ENCODE results near the gene DDIT4. TPM values are rescaled to one million over a fixed set of nuclear protein-coding genes. Genes with fewer than 3 reads are reported as not detected.
"Not testable (repeated sequence)": the region's sequence is repeated elsewhere in the genome, so short reads cannot be mapped to it uniquely, and the experiment has no call there.

DDIT4 gene
- total and polyA plus RNA-seq, 7 experiments from 2014 or later: 25.4 to 335 (median 135) TPM

DNA sequence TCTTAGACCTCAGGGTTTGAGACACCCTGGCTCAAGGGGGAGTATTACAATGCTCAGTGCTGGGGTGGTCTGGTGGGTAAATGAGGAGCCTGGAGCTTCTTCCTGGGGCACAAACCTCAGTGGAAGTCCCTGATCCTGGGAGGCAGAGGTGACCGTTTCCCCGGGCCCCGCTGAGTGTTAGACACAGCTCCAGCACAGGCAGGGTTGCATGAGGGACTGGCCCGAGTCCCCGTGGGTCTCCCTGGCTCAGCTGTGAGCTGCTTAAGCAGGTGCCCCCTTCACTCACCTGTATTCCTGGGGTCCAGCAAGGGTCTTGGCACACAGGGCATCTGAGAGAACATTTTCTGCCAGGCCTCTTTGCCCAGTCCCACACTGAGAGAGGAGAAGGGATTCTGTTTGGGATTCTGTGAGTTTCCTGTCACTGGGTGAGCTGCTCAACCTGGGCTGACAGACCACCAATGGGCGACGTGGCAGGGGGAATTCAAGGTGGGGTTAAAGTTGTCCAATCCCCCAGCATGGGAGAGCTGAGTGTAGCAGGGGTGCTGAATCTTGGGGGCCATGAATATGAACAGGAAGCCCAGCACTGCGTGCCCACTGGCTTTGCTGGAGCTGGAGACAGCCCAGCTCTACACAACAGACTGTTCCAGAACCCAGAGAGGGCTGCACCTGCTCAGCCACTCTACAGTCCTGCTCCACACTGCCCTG, 29.9 kb downstream of the DDIT4 start:
- ATAC-seq: no peak
- Histone ChIP-seq H3K9me3 (ENCODE audit: control insufficient read depth in 2 of 3, low read length in 3 of 3) (no peaks in the 10 kb centered on the region), H3K27me3 (ENCODE audit: control insufficient read depth in 2 of 2, insufficient read depth in 2 of 2, low read length in 2 of 2) (no peaks in the 10 kb centered on the region), H3K27ac (ENCODE audit: low read depth, low read length) (no peak overlapping the region), H3K36me3 (ENCODE audit: control insufficient read depth in 2 of 3, insufficient read depth in 3 of 3, low read length in 3 of 3) (no peaks in the 10 kb centered on the region), H3K4me1 (ENCODE audit: control insufficient read depth in 2 of 2, insufficient read depth in 2 of 2, low read length in 2 of 2) (peaks cover 0 to 34% of the 10 kb centered on the region in 2 donors), H3K4me3 (ENCODE audit: low read length) (no peak overlapping the region)
- POLR2A ChIA-PET: interaction anchor here (0.6 to 10.6 kb wide), 11 partner anchors 10 to 36 kb away, joined by 3 to 172 read pairs (median 3); partner anchors contain the start of gene DDIT4
- Mint-ChIP-seq H3K9me3 (peaks cover 0 to 1% (median 0%) of the 10 kb centered on the region in 11 donors), H3K36me3 (peaks cover 0 to 2% (median 0%) of the 10 kb centered on the region in 5 donors), H3K4me1 (peaks cover 19 to 67% (median 55%) of the 10 kb centered on the region in 7 donors), H3K27me3 (no peaks in the 10 kb centered on the region), H3K27ac (peak overlapping the region; percentile 2 to 88 (median 75)), H3K4me3 (peak overlapping the region in 3 of 10 donors; percentile 6 to 12 (median 7))
- no peak for DNase-seq
- intact Hi-C loops (cut with micrococcal nuclease): no loop called here
- CTCF ChIA-PET: interaction anchor here (0.6 to 2.8 kb wide), 5 partner anchors 9 to 29 kb away, joined by 3 to 7 read pairs (median 3); no protein-coding TSS in a partner anchor

DNA sequence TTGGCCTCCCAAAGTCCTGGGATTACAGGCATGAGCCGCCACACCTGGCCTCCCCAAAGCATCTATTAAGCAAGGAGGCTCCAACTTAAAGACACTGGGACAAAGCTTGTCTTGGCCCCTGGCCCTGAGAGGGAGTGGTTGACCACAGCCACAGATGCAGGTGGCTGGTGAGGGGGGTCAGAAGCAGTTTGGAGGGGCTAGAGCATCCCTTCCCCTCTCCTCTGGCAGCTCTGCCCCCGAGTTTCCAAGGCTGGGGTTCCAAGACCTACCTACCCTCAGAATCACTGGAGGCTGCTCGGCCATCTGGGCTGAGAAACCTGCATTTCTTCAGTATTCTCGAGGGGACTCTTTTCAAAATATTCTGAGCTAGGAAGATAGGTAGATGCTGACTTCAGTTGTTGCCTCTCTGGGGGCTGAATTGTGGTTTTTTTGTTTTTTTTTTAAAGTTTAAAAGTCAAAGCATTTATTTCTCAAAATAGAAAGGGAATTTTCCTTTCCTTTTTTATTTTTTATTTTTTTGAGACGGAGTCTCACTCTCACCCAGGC, 32.6 kb downstream of the DDIT4 start:
- ATAC-seq: no peak
- Histone ChIP-seq H3K27me3 (ENCODE audit: control insufficient read depth in 2 of 2, insufficient read depth in 2 of 2, low read length in 2 of 2) (no peaks in the 10 kb centered on the region), H3K4me3 (ENCODE audit: low read length) (no peak overlapping the region), H3K36me3 (ENCODE audit: control insufficient read depth in 2 of 3, insufficient read depth in 3 of 3, low read length in 3 of 3) (no peaks in the 10 kb centered on the region), H3K9me3 (ENCODE audit: control insufficient read depth in 2 of 3, low read length in 3 of 3) (no peaks in the 10 kb centered on the region), H3K4me1 (ENCODE audit: control insufficient read depth in 2 of 2, insufficient read depth in 2 of 2, low read length in 2 of 2) (peaks cover 0 to 60% of the 10 kb centered on the region in 2 donors), H3K27ac (ENCODE audit: low read depth, low read length) (peak overlapping the region; percentile 40)
- Mint-ChIP-seq H3K4me1 (peaks cover 38 to 83% (median 72%) of the 10 kb centered on the region in 7 donors), H3K36me3 (peaks cover 0 to 2% (median 0%) of the 10 kb centered on the region in 5 donors), H3K27ac (peak overlapping the region; percentile 72 to 94 (median 87)), H3K4me3 (peak overlapping the region in 4 of 10 donors; percentile 55 to 65 (median 56)), H3K27me3 (no peaks in the 10 kb centered on the region), H3K9me3 (peaks cover 0 to 1% (median 0%) of the 10 kb centered on the region in 11 donors)
- DNase-seq: no peak
- ChIA-PET CTCF (no interaction called here), POLR2A (interaction anchor here (0.7 to 10.6 kb wide), 7 partner anchors 9 to 190 kb away, joined by 3 to 172 read pairs (median 5); partner anchors contain the start of gene DDIT4)
- intact Hi-C loops (cut with micrococcal nuclease): no loop called here

DNA sequence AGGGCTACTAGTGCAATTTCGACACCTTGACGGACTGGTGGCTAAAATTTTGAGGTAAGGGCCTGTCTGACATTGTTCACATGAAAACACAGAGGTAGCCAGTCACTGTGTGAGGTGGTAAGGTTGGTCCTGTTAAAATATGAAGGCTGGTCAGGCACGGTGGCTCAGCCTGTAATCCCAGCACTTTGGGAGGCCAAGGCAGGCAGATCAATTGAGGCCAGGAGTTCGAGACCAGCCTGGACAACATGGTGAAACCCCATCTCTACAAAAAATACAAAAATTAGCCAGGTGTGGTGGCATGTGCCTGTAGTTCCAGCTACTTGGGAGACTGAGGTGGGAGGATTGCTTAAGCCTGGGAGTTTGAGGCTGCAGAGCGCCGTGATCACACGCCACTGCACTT, 34.0 kb downstream of the DDIT4 start:
- Histone ChIP-seq H3K27ac (ENCODE audit: low read depth, low read length) (peak overlapping the region; percentile 44), H3K4me1 (ENCODE audit: control insufficient read depth in 2 of 2, insufficient read depth in 2 of 2, low read length in 2 of 2) (peaks cover 0 to 67% of the 10 kb centered on the region in 2 donors)
- CTCF ChIA-PET: interaction anchor here (0.8 to 2.1 kb wide), 4 partner anchors 9 to 33 kb away, joined by 3 to 7 read pairs (median 4); no protein-coding TSS in a partner anchor
- DNase-seq; H3K36me3 Mint-ChIP-seq; ATAC-seq; intact Hi-C loops (cut with micrococcal nuclease); H3K27me3 Mint-ChIP-seq; H3K36me3 ChIP-seq (ENCODE audit: control insufficient read depth in 2 of 3, insufficient read depth in 3 of 3, low read length in 3 of 3); H3K4me3 ChIP-seq (ENCODE audit: low read length); H3K27me3 ChIP-seq (ENCODE audit: control insufficient read depth in 2 of 2, insufficient read depth in 2 of 2, low read length in 2 of 2); H3K9me3 ChIP-seq (ENCODE audit: control insufficient read depth in 2 of 3, low read length in 3 of 3); H3K9me3 Mint-ChIP-seq: not testable (repeated sequence)
- POLR2A ChIA-PET: interaction anchor here (1.0 to 10.6 kb wide), 7 partner anchors 10 to 47 kb away, joined by 3 to 172 read pairs (median 8); partner anchors contain the start of gene DDIT4
- Mint-ChIP-seq H3K27ac (peak overlapping the region in 8 of 9 donors; percentile 64 to 89 (median 80)), H3K4me1 (peaks cover 43 to 91% (median 75%) of the 10 kb centered on the region in 7 donors), H3K4me3 (peak overlapping the region in 2 of 10 donors; percentile 48 to 57)

DNA sequence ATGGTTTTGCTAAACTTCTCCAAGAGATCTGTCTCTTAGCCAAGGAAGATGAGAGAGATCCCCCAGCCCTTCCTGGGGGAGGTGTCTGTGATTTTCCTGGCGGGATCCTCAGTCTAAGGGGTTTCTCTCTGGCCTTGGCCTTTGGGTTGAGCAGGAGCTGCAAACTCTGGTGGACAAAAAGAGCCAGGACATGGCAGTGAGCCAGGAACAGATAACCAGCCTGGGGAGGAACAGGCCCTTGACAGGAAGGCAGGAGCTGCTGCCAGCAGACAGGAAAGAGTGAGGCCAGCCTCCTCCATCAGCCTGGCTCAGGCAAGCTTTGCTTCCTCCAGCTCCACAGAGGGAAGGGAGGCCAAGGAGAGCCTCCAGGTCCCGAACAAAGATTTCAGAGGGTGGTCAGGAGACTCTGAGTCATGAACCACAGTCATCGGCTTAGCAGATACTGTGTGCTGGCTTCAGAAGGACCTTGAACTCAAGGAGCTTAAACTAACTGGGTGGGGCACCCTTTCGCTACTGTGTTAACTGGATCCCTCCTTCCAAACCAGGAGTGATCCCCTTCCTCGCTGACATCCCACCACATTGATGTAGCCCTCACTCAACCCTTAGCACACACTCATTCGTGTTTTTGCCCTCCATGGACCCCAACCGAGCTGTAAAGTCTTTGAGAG, 34.7 kb downstream of the DDIT4 start:
- no peaks in the 10 kb centered on the region for H3K9me3 ChIP-seq (ENCODE audit: control insufficient read depth in 2 of 3, low read length in 3 of 3)
- peaks cover 0 to 66% of the 10 kb centered on the region in 2 donors for H3K4me1 ChIP-seq (ENCODE audit: control insufficient read depth in 2 of 2, insufficient read depth in 2 of 2, low read length in 2 of 2)
- no peak overlapping the region for H3K4me3 ChIP-seq (ENCODE audit: low read length)
- peaks cover 0 to 2% (median 0%) of the 10 kb centered on the region in 5 donors for H3K36me3 Mint-ChIP-seq
- CTCF ChIA-PET: interaction anchor here (0.8 to 2.1 kb wide), 4 partner anchors 13 to 59 kb away, joined by 3 to 7 read pairs (median 4); no protein-coding TSS in a partner anchor
- peaks cover 0 to 1% (median 0%) of the 10 kb centered on the region in 11 donors for H3K9me3 Mint-ChIP-seq
- peak overlapping the region; percentile 62 to 89 (median 80) for H3K27ac Mint-ChIP-seq
- DNase-seq (peak in 2 of 9 donors; percentile 12 to 47), ATAC-seq (peak; percentile 65)
- peaks cover 43 to 89% (median 72%) of the 10 kb centered on the region in 7 donors for H3K4me1 Mint-ChIP-seq
- POLR2A ChIA-PET: interaction anchor here (0.6 to 10.6 kb wide), 9 partner anchors 9 to 200 kb away, joined by 3 to 172 read pairs (median 4); partner anchors contain the start of genes ANAPC16, ASCC1 and DDIT4
- intact Hi-C loops (cut with micrococcal nuclease): no loop called here
- H3K27me3 ChIP-seq (ENCODE audit: control insufficient read depth in 2 of 2, insufficient read depth in 2 of 2, low read length in 2 of 2): no peaks in the 10 kb centered on the region
- peak overlapping the region in 7 of 10 donors; percentile 14 to 67 (median 49) for H3K4me3 Mint-ChIP-seq
- H3K27me3 Mint-ChIP-seq: no peaks in the 10 kb centered on the region
- no peaks in the 10 kb centered on the region for H3K36me3 ChIP-seq (ENCODE audit: control insufficient read depth in 2 of 3, insufficient read depth in 3 of 3, low read length in 3 of 3)
- peak overlapping the region; percentile 44 for H3K27ac ChIP-seq (ENCODE audit: low read depth, low read length)

DNA sequence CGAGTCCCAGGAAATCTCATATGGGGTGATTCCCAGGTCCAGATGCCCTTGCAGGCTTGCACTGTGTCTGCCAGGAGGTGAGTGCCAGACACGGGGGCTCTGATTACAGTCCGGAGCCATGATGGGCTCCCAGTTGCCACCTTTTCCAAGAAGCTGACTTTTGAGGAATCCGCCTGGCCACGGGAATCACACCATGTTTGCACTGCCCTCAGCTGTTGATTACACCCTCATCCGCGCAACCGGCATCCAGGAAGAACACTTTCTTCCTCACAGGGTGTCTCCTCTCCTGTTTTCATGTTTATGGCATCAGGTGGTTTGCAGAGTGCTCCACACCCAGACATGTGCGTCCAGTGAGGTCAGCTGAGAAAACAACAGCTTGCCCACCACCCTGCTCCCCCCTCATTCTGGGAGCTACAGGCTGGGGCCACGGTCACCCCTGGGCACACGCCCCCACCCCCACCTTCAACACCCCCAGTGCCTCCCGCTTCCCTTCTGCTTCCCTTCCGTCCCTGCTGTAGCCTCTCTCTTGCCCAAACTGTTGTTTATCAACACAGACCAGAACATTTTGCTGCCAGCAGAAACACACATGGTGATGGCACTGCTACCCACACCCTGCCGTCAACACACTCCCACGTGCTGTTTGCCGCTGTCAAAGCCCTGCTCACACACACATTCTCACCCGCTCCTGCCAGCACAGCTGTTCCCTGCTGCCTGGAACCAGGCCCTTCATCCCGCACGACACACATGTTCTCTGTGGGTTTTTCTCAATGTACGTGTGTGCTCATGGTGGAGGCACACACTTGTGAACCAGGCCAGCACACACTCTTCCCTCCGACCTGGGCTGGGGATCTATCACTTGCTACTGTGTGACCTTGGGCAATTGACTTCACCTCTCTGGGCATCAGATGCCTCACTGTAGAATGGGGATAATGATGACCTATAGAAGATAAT, 35.8 kb downstream of the DDIT4 start:
- ATAC-seq: peak; percentile 60

More for the DNA sequence above, 35.8 kb downstream of the DDIT4 start:
- no peaks in the 10 kb centered on the region for H3K27me3 ChIP-seq (ENCODE audit: control insufficient read depth in 2 of 2, insufficient read depth in 2 of 2, low read length in 2 of 2)
- no peaks in the 10 kb centered on the region for H3K36me3 ChIP-seq (ENCODE audit: control insufficient read depth in 2 of 3, insufficient read depth in 3 of 3, low read length in 3 of 3)
- H3K9me3 Mint-ChIP-seq: peaks cover 0 to 1% (median 0%) of the 10 kb centered on the region in 11 donors
- peak overlapping the region; percentile 33 to 78 (median 65) for H3K4me3 Mint-ChIP-seq
- CTCF ChIA-PET: interaction anchor here (0.8 to 1.9 kb wide), 2 partner anchors 34 to 60 kb away, joined by 3 to 7 read pairs; no protein-coding TSS in a partner anchor
- POLR2A ChIA-PET: interaction anchor here (0.7 to 10.6 kb wide), 7 partner anchors 8 to 201 kb away, joined by 3 to 172 read pairs (median 8); partner anchors contain the start of gene DDIT4
- H3K4me1 ChIP-seq (ENCODE audit: control insufficient read depth in 2 of 2, insufficient read depth in 2 of 2, low read length in 2 of 2): peaks cover 0 to 63% of the 10 kb centered on the region in 2 donors
- peak in 2 of 9 donors; percentile 9 to 46 for DNase-seq
- H3K36me3 Mint-ChIP-seq: peaks cover 0 to 2% (median 0%) of the 10 kb centered on the region in 5 donors
- peak overlapping the region; percentile 62 to 88 (median 81) for H3K27ac Mint-ChIP-seq
- no peaks in the 10 kb centered on the region for H3K9me3 ChIP-seq (ENCODE audit: control insufficient read depth in 2 of 3, low read length in 3 of 3)
- intact Hi-C loops (cut with micrococcal nuclease): loop anchor here in 1 of 2 donors (1.0 kb wide), 1 partner anchor 9 kb away; no protein-coding TSS in a partner anchor
- H3K27me3 Mint-ChIP-seq: no peaks in the 10 kb centered on the region
- H3K27ac ChIP-seq (ENCODE audit: low read depth, low read length): peak overlapping the region; percentile 44
- H3K4me1 Mint-ChIP-seq: peaks cover 43 to 86% (median 64%) of the 10 kb centered on the region in 7 donors
- H3K4me3 ChIP-seq (ENCODE audit: low read length): no peak overlapping the region

All from naive thymus-derived CD4-positive, alpha-beta T cell (primary cell).